Coronary artery (tissue), 2 donors: ENCODE measurements around the gene MUSK.
"Not testable (repeated sequence)": the region's sequence is repeated elsewhere in the genome, so short reads cannot be mapped to it uniquely, and the experiment has no call there.

Experiments used
- DNase-seq: peaks from one replicate; pipeline ENCODE4 v3.0.0-alpha.2; 2017; ENCODE audit warnings: low spot score
- H3K27ac ChIP-seq, 2 donors: fragments of 200-600 bp; sonication (generic); one replicate each; pipeline ENCODE4 v1.5.1; 2016 to 2019
- H3K4me3 ChIP-seq: fragments of 200-600 bp; sonication (generic); 2 replicates; pipeline ENCODE4 v1.5.1; 2016; ENCODE audit warnings: mild to moderate bottlenecking, moderate library complexity
- CTCF ChIP-seq: fragments of 200-600 bp; sonication (generic); IDR thresholded peaks from one replicate; pipeline ENCODE4 v1.5.1; 2019; ENCODE audit warnings: antibody characterized with exemption

Gene MUSK

GRCh38 chr9:110659891-110660541 lies 8.6 kb upstream of the MUSK start:
- Histone ChIP-seq H3K27ac (no peak overlapping the region), H3K4me3 (no peak overlapping the region)
- TF ChIP-seq CTCF, result no peak
- no peak for DNase-seq

GRCh38 chr9:110669433-110669832 lies 842 bp downstream of the MUSK start:
- no peak overlapping the region for H3K4me3 ChIP-seq
- no peak overlapping the region for H3K27ac ChIP-seq
- no peak for DNase-seq
- no peak for TF ChIP-seq CTCF

GRCh38 chr9:110671849-110672248 lies 3.3 kb downstream of the MUSK start:
- Histone ChIP-seq H3K4me3 (no peak overlapping the region), H3K27ac (no peak overlapping the region)
- no peak for TF ChIP-seq CTCF
- no peak for DNase-seq

- no peak for DNase-seq
- Histone ChIP-seq H3K27ac (no peak overlapping the region), H3K4me3 (no peak overlapping the region)
- no peak for TF ChIP-seq CTCF
These were observed 4.4 kb downstream of the MUSK start for GRCh38 chr9:110672873-110673510.

GRCh38 chr9:110687497-110687896 lies 18.9 kb downstream of the MUSK start:
- no peak for TF ChIP-seq CTCF
- H3K4me3 ChIP-seq, result no peak overlapping the region
- no peak for DNase-seq
- H3K27ac ChIP-seq, result no peak overlapping the region

GRCh38 chr9:110688329-110688728 lies 19.7 kb downstream of the MUSK start:
- DNase-seq, result no peak
- TF ChIP-seq CTCF, result no peak

GRCh38 chr9:110691002-110691549 lies 22.5 kb downstream of the MUSK start:
- DNase-seq, result no peak

More at GRCh38 chr9:110688329-110688728, 19.7 kb downstream of the MUSK start:
- no peak overlapping the region for H3K4me3 ChIP-seq
- H3K27ac ChIP-seq, result no peak overlapping the region

GRCh38 chr9:110695846-110696245 lies 27.3 kb downstream of the MUSK start:
- H3K27ac ChIP-seq, H3K4me3 ChIP-seq, DNase-seq: not testable (repeated sequence)

More at GRCh38 chr9:110691002-110691549, 22.5 kb downstream of the MUSK start:
- Histone ChIP-seq H3K27ac (no peak overlapping the region), H3K4me3 (no peak overlapping the region)
- TF ChIP-seq CTCF, result no peak
